COR-L47 (cell line): ENCODE results near the gene C1QTNF4.
A peak's percentile ranks its signal among the peaks of the same experiment; 100 is the strongest.

Source experiments
- DNase-seq: peaks from one replicate; lab custom pipeline; 2025; lab: John Stamatoyannopoulos, UW

C1QTNF4 gene

DNA sequence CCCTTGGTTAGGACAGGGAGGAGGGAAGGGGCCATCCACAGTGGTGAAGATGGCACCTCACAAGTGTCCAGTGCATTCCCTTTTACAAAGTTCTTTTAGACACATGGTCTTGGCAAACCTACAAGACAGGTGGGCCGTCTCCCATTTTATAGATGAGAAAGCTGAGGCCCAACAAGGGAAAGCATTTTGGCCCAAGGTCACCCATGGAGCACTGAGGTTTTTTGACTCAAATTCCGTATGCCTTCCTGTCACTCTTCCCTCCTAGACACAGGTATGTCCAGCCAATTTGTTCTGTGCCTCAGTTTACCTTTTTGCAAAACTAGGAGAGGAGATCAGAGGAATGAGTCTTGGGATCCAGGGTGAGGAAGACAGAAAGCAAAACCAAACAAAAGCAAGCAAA is 1.2 kb downstream of the C1QTNF4 start:
- DNase-seq: no peak

- DNase-seq: no peak
Observed at GRCh38 chr11:47592251-47592650, 2.0 kb downstream of the C1QTNF4 start.

DNA sequence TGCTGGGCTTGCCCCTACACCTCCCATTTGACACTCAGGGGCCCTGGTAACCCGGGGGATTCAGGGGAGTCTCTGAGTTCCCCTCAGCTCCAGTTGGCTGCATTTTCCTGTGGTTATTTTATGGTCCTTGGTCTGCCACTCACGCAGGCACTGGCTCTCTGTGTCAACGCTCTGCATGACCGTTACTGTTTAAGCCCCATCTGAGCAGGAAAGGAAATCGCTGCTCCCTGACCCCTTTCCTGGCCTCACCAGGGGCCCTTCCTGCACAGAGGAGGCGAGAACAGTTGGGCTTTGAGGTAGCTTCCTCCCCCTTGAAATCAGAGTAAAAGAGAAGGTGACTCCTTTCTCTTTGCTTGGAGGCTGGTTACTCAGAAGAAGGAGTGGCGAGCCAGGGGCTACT is 2.4 kb downstream of the C1QTNF4 start:
- DNase-seq: no peak

DNA sequence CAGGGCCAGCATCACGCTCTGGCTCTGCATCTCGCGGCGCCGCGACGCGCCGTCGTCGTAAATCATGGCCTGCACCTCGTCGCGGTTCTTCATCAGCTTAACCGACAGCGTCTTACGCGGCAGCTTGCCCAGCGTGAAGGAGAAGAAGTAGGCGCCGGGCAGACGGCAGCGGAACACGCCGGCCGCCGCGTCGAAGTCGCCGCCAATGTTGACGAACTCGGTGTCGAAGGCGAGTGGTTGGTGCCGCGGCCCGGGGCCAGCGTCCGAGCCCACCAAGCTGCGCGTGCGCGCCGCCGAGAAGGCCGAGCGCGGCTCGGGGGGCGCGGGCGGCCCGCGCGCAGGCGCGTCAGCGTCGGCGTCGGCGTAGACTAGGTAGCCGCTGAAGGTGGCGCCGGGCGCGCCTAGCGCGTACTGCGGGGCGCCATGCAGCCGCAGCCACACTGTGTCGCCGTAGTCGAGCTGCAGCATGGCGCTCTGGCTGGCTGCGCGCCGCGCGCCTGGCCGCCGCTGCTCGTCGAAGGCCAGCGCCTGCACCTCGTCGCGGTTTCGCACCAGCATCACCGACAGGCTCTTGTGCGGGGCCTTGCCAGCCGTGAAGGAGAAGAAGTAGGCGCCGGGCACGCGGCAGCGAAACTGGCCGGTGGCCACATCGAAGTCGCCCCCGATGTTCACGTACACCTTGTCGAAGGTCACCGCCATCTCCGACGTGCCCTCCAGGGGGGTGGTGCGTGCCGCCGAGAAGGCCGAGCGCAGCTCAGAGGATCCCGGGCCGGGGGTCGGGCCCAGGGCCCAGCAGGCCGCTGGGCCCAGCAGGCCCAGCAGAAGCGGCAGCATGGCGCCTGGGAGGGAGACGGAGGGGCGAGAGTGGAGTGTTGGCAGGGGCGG is 4.0 kb downstream of the C1QTNF4 start:
- no peak for DNase-seq

DNA sequence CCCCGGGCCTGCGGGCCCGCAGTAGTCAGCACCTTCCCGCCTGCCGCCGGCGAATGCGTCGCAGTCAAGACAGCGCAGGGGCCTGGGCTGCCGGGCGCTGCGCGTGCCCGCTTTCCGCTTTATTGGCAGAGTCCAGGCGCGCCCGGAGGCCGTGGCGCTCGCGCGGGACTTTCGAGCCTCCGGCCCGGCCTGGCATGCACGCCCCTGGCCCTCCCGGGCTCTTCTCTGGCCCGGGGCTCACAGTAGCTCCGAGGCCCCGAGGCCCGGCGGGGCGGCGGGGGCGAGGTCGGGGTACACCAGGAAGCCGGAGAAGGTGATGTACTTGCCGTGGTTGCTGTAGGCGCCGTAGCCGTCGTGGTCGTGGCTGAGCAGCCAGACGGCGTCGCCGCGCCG is 4.6 kb downstream of the C1QTNF4 start:
- no peak for DNase-seq

DNA sequence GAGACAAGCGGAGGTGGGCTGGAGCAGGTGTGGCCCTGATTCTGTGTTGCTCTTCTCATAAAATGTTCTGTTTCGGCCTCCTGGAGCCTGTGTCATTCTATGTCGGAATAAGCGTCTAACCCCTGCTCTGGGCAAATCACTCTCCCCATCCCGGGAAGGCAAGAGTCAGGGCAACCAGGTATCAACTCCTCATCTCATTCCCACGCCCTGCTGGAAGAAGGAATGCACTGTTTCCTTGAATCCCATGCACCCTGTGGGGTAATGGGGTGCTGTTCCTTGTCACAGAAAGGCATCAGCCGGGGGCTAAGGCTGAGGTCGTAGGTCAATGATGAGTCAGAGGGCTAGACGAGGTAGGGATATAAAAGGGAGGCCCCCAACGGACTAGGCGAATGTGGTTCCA is 5.1 kb downstream of the C1QTNF4 start:
- DNase-seq: no peak

DNA sequence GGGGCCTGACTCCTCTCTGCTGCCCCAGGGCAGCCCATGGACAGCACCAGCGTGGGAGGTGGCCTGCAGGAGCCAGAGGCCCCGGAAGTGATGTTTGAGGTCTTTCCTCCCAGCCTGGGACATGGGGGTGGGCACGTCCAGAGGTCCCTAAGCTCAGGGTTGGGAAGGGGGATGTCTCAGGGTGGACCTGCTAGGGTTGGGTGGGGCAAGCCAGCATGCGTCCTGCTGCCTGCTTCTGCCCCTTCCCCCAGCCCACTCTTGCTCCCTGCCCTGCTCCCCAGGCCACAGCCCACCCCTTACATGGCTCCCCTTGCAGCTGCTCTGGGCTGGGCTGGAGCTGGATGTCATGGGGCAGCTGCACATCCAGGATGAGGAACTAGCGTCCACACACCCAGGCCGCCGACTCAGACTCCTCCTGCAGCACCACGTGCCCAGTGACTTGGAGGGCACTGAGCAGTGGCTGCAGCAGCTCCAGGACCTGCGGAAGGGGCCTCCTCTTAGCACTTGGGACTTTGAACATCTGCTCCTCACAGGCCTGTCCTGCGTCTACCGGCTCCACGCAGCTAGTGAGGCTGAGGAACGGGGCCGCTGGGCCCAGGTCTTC is 6.4 kb downstream of the C1QTNF4 start:
- no peak for DNase-seq

DNA sequence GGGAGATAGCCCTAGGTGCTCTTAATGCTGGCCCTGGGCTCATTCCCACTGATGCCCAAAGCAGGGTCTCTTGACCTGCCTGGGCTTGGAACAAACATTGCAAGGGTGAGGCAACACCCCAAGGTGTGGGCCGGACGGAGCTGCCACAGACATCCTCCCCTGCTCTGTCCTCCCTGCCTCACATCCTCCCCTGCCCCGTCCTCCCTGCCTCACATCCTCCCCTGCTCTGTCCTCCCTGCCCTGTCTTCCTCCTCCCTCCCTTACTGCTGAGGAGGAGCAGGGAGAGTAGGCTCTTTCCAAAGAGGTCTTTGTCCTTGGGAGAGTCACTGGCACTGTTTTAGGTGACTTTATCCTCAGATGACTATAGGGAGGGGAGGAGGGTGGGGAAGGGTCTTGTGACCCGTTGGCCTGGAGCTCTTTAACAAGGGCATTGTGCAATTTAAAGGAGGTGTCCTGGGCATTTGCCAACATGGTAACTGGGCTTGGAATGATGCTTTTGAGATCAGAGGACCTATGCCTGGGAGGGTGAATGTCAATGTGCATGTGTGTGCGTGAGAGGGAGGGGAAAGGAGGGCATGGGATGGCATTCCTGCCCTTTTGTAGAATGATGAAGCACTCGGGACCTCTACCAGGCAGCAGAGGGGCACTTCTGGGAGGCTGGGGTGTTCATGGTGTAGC is 7.0 kb downstream of the C1QTNF4 start:
- no peak for DNase-seq

GRCh38 chr11:47586098-47586855 is 7.9 kb downstream of the C1QTNF4 start, which contains the start of gene FAM180B:
Gene FAM180B (plus strand): TSS chr11:47586678. CDS start chr11:47586769, 91 bp downstream.
- no peak for DNase-seq

DNA sequence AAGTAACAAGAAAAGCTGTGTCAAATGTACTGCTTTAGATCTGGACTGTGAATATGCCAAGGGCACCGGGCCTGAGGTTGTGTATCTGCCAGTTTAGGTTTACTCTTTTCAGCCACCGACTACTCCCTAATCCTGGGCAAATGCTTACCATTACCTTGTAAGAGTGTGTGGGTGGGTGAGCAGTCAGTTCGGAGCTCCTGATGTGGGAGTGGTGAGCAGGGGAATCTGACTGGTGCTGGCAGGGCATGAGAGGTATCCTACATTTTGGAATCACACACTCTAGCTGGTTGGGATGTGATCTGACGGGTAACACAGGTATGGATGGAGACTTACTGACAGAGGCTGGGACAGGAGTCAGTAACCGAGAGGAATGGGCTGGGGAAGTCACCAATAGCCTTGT is 10.4 kb downstream of the C1QTNF4 start:
- no peak for DNase-seq

GRCh38 chr11:47578524-47579494 is 15.4 kb downstream of the C1QTNF4 start, which contains the start of the genes KBTBD4 and NDUFS3:
Gene KBTBD4 (minus strand): TSS chr11:47578970. CDS start chr11:47578951, 19 bp downstream.
Gene NDUFS3 (plus strand): TSS chr11:47579074. CDS start chr11:47579092, 18 bp downstream.
- DNase-seq: peak; percentile 93

- no peak for DNase-seq
Observed at GRCh38 chr11:47577460-47578041, 16.7 kb downstream of the C1QTNF4 start.

- no peak for DNase-seq
Observed at GRCh38 chr11:47573321-47573720, 20.9 kb downstream of the C1QTNF4 start.

- no peak for DNase-seq
Observed at GRCh38 chr11:47572715-47573255, 21.4 kb downstream of the C1QTNF4 start.

- no peak for DNase-seq
Observed at GRCh38 chr11:47571895-47572294, 22.3 kb downstream of the C1QTNF4 start.

DNA sequence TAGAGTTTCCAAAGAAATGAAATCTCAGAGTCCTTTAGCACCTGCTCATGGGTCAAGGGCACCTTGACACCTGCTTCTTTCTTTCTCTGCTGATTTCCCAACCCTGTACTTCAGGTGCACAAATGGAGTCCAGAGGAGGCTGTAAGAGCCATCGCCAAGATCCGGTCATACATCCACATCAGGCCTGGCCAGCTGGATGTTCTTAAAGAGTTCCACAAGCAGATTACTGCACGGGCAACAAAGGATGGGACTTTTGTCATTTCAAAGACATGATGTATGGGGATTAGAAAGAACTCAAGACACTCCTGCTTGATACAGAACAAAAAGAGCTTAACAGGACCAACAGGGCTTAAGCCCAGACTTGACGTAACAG is 22.9 kb downstream of the C1QTNF4 start:
- no peak for DNase-seq

DNA sequence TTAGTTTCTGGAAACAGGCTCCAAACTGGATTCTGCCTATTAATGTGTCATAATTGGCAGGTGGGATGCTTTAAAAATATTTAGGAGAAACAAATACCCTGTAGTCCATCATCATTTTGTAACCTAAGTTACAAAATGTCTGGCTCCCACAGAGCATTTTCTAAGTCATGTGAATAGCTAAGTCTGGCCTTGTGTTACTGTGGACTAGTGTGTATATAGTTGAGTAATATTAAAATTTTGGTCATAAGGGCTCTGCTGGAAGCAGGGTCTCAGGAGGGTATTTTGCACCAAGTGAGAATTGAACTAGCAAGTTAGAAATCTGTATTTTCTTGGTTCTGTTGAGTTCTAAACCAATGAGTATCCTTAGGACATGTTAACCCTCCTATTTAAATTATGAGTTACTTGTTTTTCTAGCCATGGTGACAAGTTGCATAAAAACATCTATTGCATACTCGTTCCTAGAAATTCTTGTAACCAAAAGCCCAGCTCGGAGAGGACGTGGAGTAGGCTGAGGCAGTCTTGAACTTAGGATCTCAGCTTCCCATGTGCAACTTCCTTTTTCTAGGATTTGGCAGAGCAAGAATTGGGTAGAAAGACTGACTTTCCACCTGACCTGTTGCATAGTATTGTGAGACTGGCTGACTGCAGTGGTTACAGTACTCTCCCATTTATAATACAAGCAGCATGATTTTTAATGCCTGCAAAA is 23.4 kb downstream of the C1QTNF4 start:
- DNase-seq: no peak

GRCh38 chr11:47569646-47570045 is 24.6 kb downstream of the C1QTNF4 start:
- DNase-seq: no peak

- DNase-seq: no peak
Observed at GRCh38 chr11:47566149-47566698, 28.0 kb downstream of the C1QTNF4 start.
